HG02938 (cell line): Measurements from ENCODE around the gene MAML3.

Experiments
- ATAC-seq: cut with Tn5 transposase; IDR thresholded peaks from one replicate; pipeline ENCODE4 v1.9.1; 2021; ENCODE audit warnings: mild to moderate bottlenecking, moderate library complexity; ENCODE audit not compliant: unreplicated experiment

MAML3 gene

GRCh38 chr4:140156529-140157171 is 2.7 kb upstream of the MAML3 start:
- peak; percentile 50 for ATAC-seq

- ATAC-seq, result no peak
Measured at GRCh38 chr4:140154572-140154891, 548 bp upstream of the MAML3 start.

GRCh38 chr4:140153419-140153717 is 616 bp downstream of the MAML3 start:
- ATAC-seq, result no peak

- ATAC-seq, result no peak
Measured at GRCh38 chr4:140152751-140153418, 1.1 kb downstream of the MAML3 start.

GRCh38 chr4:140152013-140152703 is 1.8 kb downstream of the MAML3 start:
- ATAC-seq, result no peak

- no peak for ATAC-seq
Measured at GRCh38 chr4:140151699-140152012, 2.3 kb downstream of the MAML3 start.

- ATAC-seq, result no peak
Measured at GRCh38 chr4:140150886-140151698, 2.9 kb downstream of the MAML3 start.

- no peak for ATAC-seq
Measured at GRCh38 chr4:140150636-140150885, 3.4 kb downstream of the MAML3 start.

GRCh38 chr4:140149846-140150635 is 3.9 kb downstream of the MAML3 start:
- ATAC-seq, result no peak

- no peak for ATAC-seq
Measured at GRCh38 chr4:140144050-140144449, 9.9 kb downstream of the MAML3 start.

- no peak for ATAC-seq
Measured at GRCh38 chr4:140141210-140141835, 12.7 kb downstream of the MAML3 start.

GRCh38 chr4:140140566-140140965 is 13.4 kb downstream of the MAML3 start:
- no peak for ATAC-seq

GRCh38 chr4:140138428-140138827 is 15.6 kb downstream of the MAML3 start:
- no peak for ATAC-seq

GRCh38 chr4:140137671-140138070 is 16.3 kb downstream of the MAML3 start:
- no peak for ATAC-seq

- no peak for ATAC-seq
Measured at GRCh38 chr4:140136509-140136908, 17.5 kb downstream of the MAML3 start.

- no peak for ATAC-seq
Measured at GRCh38 chr4:140135529-140136088, 18.4 kb downstream of the MAML3 start.

- no peak for ATAC-seq
Measured at GRCh38 chr4:140134746-140135425, 19.1 kb downstream of the MAML3 start.

- ATAC-seq, result no peak
Measured at GRCh38 chr4:140133576-140133975, 20.4 kb downstream of the MAML3 start.

- ATAC-seq, result no peak
Measured at GRCh38 chr4:140131675-140132229, 22.2 kb downstream of the MAML3 start.

- ATAC-seq, result no peak
Measured at GRCh38 chr4:140130677-140131076, 23.3 kb downstream of the MAML3 start.
